HFFc6 (cell line): ENCODE data around the gene PPP5C. TPM values are rescaled to one million over a fixed set of nuclear protein-coding genes. Genes with fewer than 3 reads are reported as not detected.

Experiments used
- DNase-seq: peaks from one replicate; pipeline ENCODE4 v3.0.0-alpha.2; 2018
- H3K27ac Mint-ChIP-seq: 2 replicates; pipeline ENCODE4 v1.8.0; 2020; ENCODE audit warnings: mild to moderate bottlenecking, mixed read lengths
- H3K27me3 Mint-ChIP-seq: 2 replicates; pipeline ENCODE4 v1.8.0; 2021; ENCODE audit warnings: mild to moderate bottlenecking, moderate library complexity, mixed read lengths; ENCODE audit not compliant: insufficient read depth
- H3K36me3 Mint-ChIP-seq: 2 replicates; pipeline ENCODE4 v1.8.0; 2021; ENCODE audit warnings: low read depth, mixed read lengths
- H3K4me1 Mint-ChIP-seq: 2 replicates; pipeline ENCODE4 v1.8.0; 2020; ENCODE audit warnings: low read depth, mixed read lengths
- H3K4me3 Mint-ChIP-seq: 2 replicates; pipeline ENCODE4 v1.8.0; 2020; ENCODE audit warnings: mild to moderate bottlenecking, moderate library complexity, mixed read lengths
- H3K9me3 Mint-ChIP-seq: 2 replicates; pipeline ENCODE4 v1.8.0; 2020; ENCODE audit warnings: mild to moderate bottlenecking, mixed read lengths
- total RNA-seq, 6 experiments: library from RNA; stranded (reverse); fragmentation: NEBNext Ultra II Directional; extraction: Animal tissue kit (Norgen Biotek cat#: 25700); gene quantifications; 2 replicates in 1 of 6; 3 replicates in 5 of 6; pipeline ENCODE4 v1.2.3, GENCODE V29; 2021
- TF ChIP-seq, protein P1 (sequence below): fragments of 200-600 bp; sonication (generic); IDR thresholded peaks from 2 replicates; pipeline ENCODE4 v1.5.0; 2021; ENCODE audit warnings: antibody characterized with exemption, mild to moderate bottlenecking

PPP5C gene
- total RNA-seq, 6 experiments from 2014 or later = 62.8 to 80.6 (median 76.3) TPM

DNA sequence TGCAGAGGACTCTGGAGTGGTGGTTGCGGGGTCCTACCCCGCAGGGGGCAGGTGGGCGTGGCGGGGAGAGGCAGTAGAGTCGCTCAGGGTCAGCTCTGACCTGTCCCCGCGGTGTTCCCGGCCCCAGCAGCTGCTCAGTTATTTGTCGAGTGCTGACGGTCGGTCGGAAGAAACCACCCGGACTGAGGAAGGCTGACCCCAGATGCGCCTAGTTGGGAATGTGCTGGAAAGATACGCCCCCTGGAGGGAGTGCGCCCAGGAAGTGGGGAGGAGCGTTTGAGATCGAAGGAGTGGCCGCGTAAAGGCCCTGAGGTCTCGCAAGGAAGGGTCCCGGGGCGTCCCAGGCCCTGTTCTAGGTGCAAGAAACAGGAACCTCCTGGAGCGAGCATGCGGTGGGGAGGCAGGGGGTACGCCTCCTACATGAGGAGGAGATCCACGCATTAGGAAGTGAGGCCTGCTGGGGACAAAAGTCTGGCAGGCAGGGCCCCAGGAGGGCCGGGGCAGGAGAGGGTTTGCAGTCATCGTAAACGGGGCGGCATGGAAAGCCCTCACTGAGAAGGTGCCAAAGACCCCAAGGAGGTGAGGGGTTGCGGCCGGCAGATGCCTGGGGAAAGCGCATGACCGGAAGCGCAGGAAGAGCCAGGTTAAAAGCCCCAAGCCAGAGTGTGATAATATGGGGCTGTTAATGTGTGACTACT lies 57.3 kb downstream of the PPP5C start:
- peak overlapping the region; percentile 64 for H3K27ac Mint-ChIP-seq
- peak overlapping the region; percentile 87 for H3K4me3 Mint-ChIP-seq
- peaks cover 16% of the 10 kb centered on the region for H3K27me3 Mint-ChIP-seq
- DNase-seq = no peak
- H3K9me3 Mint-ChIP-seq = no peaks in the 10 kb centered on the region
- peaks cover 35% of the 10 kb centered on the region for H3K4me1 Mint-ChIP-seq
- TF ChIP-seq, protein P1, sequence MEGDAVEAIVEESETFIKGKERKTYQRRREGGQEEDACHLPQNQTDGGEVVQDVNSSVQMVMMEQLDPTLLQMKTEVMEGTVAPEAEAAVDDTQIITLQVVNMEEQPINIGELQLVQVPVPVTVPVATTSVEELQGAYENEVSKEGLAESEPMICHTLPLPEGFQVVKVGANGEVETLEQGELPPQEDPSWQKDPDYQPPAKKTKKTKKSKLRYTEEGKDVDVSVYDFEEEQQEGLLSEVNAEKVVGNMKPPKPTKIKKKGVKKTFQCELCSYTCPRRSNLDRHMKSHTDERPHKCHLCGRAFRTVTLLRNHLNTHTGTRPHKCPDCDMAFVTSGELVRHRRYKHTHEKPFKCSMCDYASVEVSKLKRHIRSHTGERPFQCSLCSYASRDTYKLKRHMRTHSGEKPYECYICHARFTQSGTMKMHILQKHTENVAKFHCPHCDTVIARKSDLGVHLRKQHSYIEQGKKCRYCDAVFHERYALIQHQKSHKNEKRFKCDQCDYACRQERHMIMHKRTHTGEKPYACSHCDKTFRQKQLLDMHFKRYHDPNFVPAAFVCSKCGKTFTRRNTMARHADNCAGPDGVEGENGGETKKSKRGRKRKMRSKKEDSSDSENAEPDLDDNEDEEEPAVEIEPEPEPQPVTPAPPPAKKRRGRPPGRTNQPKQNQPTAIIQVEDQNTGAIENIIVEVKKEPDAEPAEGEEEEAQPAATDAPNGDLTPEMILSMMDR = peak; percentile 69
- H3K36me3 Mint-ChIP-seq = no peaks in the 10 kb centered on the region

DNA sequence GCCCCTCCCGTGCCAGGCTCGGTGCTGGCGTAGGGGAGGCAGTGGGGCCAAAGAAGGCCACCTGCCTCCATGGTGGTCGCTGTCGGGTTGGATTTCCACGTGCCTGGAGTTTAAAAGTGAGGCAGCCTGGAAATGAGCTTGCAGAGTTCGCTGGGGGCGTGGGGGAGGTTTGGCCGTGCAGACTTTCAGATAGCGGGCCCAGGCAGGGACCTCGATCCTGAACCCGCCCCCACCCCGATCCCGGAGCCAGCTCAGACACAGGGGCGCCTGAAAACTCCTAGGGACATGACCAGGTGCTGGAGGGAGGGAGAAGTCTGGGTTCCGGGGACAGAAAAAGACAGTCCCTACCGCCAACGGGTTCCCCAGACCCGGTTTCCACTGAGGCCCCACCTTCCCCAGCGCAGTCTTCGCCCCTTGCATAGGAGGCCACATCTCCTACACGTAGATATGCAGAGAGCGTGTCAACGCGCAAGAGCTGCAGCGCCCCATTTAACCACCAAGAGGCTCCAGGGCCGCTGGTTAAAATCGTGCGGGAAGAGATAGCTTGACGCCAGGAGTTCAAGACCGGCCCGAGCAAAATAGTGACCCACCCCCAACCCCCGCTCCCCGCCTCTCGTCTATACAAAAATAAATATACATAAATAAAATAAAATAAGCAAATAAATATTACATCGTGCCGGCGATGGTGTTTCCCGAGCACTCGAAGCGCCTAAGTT lies 58.0 kb downstream of the PPP5C start:
- Mint-ChIP-seq H3K4me1 (peaks cover 35% of the 10 kb centered on the region), H3K36me3 (no peaks in the 10 kb centered on the region), H3K9me3 (no peaks in the 10 kb centered on the region), H3K4me3 (peak overlapping the region; percentile 87), H3K27ac (no peak overlapping the region; the same call in 1 of the 2 replicates), H3K27me3 (peaks cover 16% of the 10 kb centered on the region)
- DNase-seq = no peak
- TF ChIP-seq, protein P1 = peak; percentile 39

DNA sequence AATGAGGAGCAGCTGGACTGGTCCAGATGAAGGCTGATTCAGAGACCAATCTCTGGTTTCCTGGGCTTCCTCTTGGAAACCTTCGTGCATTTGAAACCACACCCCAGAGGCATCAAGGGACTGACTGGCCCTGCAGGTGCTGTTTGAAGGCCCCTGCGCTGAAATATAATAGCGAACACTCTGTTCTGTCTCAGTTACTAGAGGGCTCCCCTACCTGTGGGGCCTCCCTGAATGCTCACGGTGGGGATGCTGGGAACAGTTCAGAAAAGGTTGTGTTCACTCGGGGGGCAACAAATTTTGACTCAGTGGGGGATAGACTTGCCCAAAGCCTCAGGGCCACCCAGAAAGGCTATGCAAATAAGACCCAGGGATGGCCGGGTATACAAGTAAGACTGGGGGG lies 60.1 kb downstream of the PPP5C start:
- Mint-ChIP-seq H3K27ac (no peak overlapping the region), H3K4me3 (no peak overlapping the region), H3K9me3 (no peaks in the 10 kb centered on the region), H3K4me1 (peaks cover 43% of the 10 kb centered on the region), H3K36me3 (peaks cover 5% of the 10 kb centered on the region; the same call in 1 of the 2 replicates), H3K27me3 (peaks cover 21% of the 10 kb centered on the region)
- TF ChIP-seq, protein P1 = no peak
- DNase-seq = no peak

DNA sequence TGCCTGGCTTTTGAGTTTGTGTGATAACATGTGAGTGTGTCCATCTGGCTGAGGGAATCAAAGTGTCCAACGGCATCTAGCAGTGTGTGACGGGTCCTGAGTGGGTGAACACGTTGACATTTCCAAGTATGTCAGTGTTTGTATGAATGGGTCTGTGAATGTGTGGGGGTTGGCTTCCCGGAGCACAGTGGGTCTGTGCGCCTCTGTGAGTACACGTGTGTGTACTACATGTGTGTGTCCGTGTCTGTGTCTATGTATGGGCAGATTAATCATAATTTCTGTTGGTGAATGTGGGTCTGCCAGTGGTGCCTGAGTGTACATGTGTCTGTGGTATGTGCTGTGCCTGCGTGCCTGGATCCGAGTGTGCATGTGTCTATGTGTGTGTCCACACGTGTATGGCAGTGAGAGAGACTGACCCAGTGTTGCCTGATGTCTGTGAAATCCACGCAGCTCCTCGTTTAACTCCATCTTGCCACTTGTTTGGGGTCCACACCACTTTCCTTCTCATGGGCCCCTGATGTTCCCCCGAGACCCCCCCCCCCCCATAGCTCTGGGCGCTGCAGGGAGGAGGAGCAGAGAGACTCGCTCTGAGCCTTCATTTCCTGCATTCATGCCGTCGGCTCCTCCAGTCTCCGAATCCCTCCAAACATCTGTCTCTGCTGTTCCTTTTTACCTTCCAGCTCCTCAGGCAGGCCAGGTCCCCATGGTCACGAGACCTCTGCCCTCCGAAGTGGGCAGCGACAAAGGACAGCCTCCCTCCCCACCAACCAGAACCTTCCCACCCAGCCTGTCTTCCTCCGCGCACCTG lies 61.2 kb downstream of the PPP5C start:
- Mint-ChIP-seq H3K9me3 (no peaks in the 10 kb centered on the region), H3K4me1 (peaks cover 46% of the 10 kb centered on the region), H3K27ac (no peak overlapping the region), H3K36me3 (peaks cover 5% of the 10 kb centered on the region; the same call in 1 of the 2 replicates), H3K27me3 (peaks cover 22% of the 10 kb centered on the region), H3K4me3 (peak overlapping the region; percentile 31; the same call in 1 of the 2 replicates)
- DNase-seq = no peak
- TF ChIP-seq, protein P1 = no peak

DNA sequence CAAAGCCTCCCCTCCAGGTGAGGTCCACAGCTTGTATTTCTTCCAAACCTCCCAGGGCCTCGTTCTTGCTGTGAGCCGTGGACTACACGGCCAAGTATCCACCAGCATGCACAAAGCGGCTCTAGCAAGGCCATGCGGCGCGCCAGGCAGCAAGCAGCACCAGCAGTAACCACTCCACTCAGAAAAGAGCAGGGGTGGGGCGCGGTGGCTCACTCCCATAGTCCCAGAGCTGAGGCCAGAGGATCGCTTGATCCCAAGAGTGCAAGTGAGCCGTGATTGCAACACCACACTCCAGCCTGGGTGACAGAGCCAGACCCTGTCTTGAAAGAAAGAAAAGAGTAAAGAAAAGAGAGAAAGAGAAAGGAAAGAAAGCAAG lies 61.8 kb downstream of the PPP5C start:
- TF ChIP-seq, protein P1 = no peak
- Mint-ChIP-seq H3K4me3 (peak overlapping the region; percentile 31; the same call in 1 of the 2 replicates), H3K36me3 (peaks cover 5% of the 10 kb centered on the region; the same call in 1 of the 2 replicates), H3K4me1 (peaks cover 46% of the 10 kb centered on the region), H3K9me3 (no peaks in the 10 kb centered on the region), H3K27ac (no peak overlapping the region), H3K27me3 (peaks cover 22% of the 10 kb centered on the region)
- no peak for DNase-seq
